ENCODE measurements around the gene ARL5C.

The ARL5C gene

DNA sequence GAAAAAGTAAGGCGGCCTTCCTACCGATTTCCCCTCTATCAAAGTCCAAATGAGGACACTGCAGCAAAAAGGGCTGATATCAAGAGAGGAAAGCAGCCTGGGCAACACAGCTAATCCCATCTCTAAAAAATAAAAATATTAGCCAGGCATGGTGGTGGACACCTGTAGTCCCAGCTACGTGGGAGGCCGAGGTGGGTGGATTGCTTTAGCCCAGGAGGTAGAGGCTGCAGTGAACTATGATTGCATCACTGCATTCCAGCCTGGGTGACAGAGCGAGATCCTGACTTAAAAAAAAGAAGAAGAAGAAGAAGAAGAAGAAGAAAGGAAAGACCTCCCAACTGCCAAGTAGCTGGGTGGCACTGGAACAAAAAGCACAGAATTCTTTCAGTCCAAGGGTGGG, 17.1 kb upstream of the ARL5C start (continued):
- TF ChIP-seq, protein P1, sequence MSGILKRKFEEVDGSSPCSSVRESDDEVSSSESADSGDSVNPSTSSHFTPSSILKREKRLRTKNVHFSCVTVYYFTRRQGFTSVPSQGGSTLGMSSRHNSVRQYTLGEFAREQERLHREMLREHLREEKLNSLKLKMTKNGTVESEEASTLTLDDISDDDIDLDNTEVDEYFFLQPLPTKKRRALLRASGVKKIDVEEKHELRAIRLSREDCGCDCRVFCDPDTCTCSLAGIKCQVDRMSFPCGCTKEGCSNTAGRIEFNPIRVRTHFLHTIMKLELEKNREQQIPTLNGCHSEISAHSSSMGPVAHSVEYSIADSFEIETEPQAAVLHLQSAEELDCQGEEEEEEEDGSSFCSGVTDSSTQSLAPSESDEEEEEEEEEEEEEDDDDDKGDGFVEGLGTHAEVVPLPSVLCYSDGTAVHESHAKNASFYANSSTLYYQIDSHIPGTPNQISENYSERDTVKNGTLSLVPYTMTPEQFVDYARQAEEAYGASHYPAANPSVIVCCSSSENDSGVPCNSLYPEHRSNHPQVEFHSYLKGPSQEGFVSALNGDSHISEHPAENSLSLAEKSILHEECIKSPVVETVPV (CRISPR knock-in tag; IDR thresholded peaks at IDR 0.05) = no peak
- TF ChIP-seq TOX (CRISPR knock-in tag; IDR thresholded peaks at IDR 0.05; ENCODE audit: borderline replicate concordance) = no peak
- TF ChIP-seq ARNTL (CRISPR knock-in tag; IDR thresholded peaks at IDR 0.05; ENCODE audit: borderline replicate concordance, low read depth) = no peak
- TF ChIP-seq SNAI2 (CRISPR knock-in tag; IDR thresholded peaks at IDR 0.05) = no peak
- no peak for TF ChIP-seq ZNF8 (CRISPR knock-in tag; IDR thresholded peaks at IDR 0.05)
- TF ChIP-seq, protein P2, sequence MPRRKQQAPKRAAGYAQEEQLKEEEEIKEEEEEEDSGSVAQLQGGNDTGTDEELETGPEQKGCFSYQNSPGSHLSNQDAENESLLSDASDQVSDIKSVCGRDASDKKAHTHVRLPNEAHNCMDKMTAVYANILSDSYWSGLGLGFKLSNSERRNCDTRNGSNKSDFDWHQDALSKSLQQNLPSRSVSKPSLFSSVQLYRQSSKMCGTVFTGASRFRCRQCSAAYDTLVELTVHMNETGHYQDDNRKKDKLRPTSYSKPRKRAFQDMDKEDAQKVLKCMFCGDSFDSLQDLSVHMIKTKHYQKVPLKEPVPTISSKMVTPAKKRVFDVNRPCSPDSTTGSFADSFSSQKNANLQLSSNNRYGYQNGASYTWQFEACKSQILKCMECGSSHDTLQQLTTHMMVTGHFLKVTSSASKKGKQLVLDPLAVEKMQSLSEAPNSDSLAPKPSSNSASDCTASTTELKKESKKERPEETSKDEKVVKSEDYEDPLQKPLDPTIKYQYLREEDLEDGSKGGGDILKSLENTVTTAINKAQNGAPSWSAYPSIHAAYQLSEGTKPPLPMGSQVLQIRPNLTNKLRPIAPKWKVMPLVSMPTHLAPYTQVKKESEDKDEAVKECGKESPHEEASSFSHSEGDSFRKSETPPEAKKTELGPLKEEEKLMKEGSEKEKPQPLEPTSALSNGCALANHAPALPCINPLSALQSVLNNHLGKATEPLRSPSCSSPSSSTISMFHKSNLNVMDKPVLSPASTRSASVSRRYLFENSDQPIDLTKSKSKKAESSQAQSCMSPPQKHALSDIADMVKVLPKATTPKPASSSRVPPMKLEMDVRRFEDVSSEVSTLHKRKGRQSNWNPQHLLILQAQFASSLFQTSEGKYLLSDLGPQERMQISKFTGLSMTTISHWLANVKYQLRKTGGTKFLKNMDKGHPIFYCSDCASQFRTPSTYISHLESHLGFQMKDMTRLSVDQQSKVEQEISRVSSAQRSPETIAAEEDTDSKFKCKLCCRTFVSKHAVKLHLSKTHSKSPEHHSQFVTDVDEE (CRISPR knock-in tag; IDR thresholded peaks at IDR 0.05) = no peak
- no peak for TF ChIP-seq ZFP30 (CRISPR knock-in tag; IDR thresholded peaks at IDR 0.05)
- no peak for TF ChIP-seq ZC3H10 (CRISPR knock-in tag; IDR thresholded peaks at IDR 0.05)
- TF ChIP-seq TCF4 (CRISPR knock-in tag; IDR thresholded peaks at IDR 0.05; ENCODE audit: borderline replicate concordance) = no peak
- no peak for TF ChIP-seq ZNF70 (CRISPR knock-in tag; IDR thresholded peaks at IDR 0.05)
- no peak for TF ChIP-seq CSDC2 (CRISPR knock-in tag; IDR thresholded peaks at IDR 0.05)

DNA sequence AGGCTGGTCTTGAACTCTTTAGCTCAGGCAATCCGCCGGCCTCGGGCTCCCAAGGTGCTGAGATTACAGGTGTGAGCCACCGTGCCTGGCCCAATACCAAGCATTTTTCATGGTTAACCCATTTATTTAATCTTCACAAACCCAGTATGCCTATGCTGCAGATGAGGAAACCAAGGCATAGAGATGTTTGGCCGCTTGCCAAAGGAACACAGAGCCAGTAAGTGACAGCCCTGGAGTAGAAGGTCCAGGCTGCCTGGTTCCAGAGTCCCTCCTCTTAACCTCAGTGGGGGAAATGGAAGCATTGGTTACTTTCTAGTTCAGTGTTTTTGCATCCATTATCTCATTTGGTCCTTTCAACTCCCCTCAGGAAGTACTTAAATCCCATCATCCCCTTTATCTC, 15.3 kb upstream of the ARL5C start:
- TF ChIP-seq SNAI2 (CRISPR knock-in tag; IDR thresholded peaks at IDR 0.05) = no peak
- no peak for TF ChIP-seq ARNTL (CRISPR knock-in tag; IDR thresholded peaks at IDR 0.05; ENCODE audit: borderline replicate concordance, low read depth)
- TF ChIP-seq ZC3H10 (CRISPR knock-in tag; IDR thresholded peaks at IDR 0.05) = no peak
- TF ChIP-seq TCF4 (CRISPR knock-in tag; IDR thresholded peaks at IDR 0.05; ENCODE audit: borderline replicate concordance) = no peak
- TF ChIP-seq ZNF565 (CRISPR knock-in tag; conservative IDR thresholded peaks at IDR 0.05; ENCODE audit: low read depth) = no peak
- no peak for TF ChIP-seq ISL1 (CRISPR knock-in tag; IDR thresholded peaks at IDR 0.05)
- TF ChIP-seq, protein P3, sequence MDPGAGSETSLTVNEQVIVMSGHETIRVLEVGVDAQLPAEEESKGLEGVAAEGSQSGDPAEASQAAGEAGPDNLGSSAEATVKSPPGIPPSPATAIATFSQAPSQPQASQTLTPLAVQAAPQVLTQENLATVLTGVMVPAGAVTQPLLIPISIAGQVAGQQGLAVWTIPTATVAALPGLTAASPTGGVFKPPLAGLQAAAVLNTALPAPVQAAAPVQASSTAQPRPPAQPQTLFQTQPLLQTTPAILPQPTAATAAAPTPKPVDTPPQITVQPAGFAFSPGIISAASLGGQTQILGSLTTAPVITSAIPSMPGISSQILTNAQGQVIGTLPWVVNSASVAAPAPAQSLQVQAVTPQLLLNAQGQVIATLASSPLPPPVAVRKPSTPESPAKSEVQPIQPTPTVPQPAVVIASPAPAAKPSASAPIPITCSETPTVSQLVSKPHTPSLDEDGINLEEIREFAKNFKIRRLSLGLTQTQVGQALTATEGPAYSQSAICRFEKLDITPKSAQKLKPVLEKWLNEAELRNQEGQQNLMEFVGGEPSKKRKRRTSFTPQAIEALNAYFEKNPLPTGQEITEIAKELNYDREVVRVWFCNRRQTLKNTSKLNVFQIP (CRISPR knock-in tag; IDR thresholded peaks at IDR 0.05; ENCODE audit: borderline replicate concordance, low read depth) = no peak
- TF ChIP-seq, protein P4, sequence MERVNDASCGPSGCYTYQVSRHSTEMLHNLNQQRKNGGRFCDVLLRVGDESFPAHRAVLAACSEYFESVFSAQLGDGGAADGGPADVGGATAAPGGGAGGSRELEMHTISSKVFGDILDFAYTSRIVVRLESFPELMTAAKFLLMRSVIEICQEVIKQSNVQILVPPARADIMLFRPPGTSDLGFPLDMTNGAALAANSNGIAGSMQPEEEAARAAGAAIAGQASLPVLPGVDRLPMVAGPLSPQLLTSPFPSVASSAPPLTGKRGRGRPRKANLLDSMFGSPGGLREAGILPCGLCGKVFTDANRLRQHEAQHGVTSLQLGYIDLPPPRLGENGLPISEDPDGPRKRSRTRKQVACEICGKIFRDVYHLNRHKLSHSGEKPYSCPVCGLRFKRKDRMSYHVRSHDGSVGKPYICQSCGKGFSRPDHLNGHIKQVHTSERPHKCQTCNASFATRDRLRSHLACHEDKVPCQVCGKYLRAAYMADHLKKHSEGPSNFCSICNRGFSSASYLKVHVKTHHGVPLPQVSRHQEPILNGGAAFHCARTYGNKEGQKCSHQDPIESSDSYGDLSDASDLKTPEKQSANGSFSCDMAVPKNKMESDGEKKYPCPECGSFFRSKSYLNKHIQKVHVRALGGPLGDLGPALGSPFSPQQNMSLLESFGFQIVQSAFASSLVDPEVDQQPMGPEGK (CRISPR knock-in tag; IDR thresholded peaks at IDR 0.05; ENCODE audit: borderline replicate concordance) = no peak
- TF ChIP-seq, protein P2 (CRISPR knock-in tag; IDR thresholded peaks at IDR 0.05) = no peak
- no peak for TF ChIP-seq TOX (CRISPR knock-in tag; IDR thresholded peaks at IDR 0.05; ENCODE audit: borderline replicate concordance)
- no peak for TF ChIP-seq PPARA (CRISPR knock-in tag; IDR thresholded peaks at IDR 0.05; ENCODE audit: borderline replicate concordance)
- no peak for TF ChIP-seq ZNF70 (CRISPR knock-in tag; IDR thresholded peaks at IDR 0.05)
- TF ChIP-seq ZNF8 (CRISPR knock-in tag; IDR thresholded peaks at IDR 0.05) = no peak
- TF ChIP-seq BACH2 (CRISPR knock-in tag; IDR thresholded peaks at IDR 0.05; ENCODE audit: borderline replicate concordance) = no peak
- no peak for TF ChIP-seq ESRRG (CRISPR knock-in tag; IDR thresholded peaks at IDR 0.05)
- TF ChIP-seq, protein P5, sequence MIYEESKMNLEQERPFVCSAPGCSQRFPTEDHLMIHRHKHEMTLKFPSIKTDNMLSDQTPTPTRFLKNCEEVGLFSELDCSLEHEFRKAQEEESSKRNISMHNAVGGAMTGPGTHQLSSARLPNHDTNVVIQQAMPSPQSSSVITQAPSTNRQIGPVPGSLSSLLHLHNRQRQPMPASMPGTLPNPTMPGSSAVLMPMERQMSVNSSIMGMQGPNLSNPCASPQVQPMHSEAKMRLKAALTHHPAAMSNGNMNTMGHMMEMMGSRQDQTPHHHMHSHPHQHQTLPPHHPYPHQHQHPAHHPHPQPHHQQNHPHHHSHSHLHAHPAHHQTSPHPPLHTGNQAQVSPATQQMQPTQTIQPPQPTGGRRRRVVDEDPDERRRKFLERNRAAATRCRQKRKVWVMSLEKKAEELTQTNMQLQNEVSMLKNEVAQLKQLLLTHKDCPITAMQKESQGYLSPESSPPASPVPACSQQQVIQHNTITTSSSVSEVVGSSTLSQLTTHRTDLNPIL (CRISPR knock-in tag; IDR thresholded peaks at IDR 0.05; ENCODE audit: low read depth) = no peak
- TF ChIP-seq GLIS3 (CRISPR knock-in tag; IDR thresholded peaks at IDR 0.05) = no peak
- TF ChIP-seq RARB (CRISPR knock-in tag; IDR thresholded peaks at IDR 0.05) = no peak
- no peak for ATAC-seq
